Measurements from ENCODE around the gene GTF2H1. TPM values are rescaled to one million over a fixed set of nuclear protein-coding genes. Genes with fewer than 3 reads are reported as not detected.
"Not testable (repeated sequence)": the region's sequence is repeated elsewhere in the genome, so short reads cannot be mapped to it uniquely, and the experiment has no call there.

GTF2H1 gene
- total RNA-seq, 2 experiments from 2014 or later: 33.4 to 34.1 TPM

- H3K9me3 Mint-ChIP-seq; H3K4me1 Mint-ChIP-seq (ENCODE audit: low read depth); H3K27me3 Mint-ChIP-seq (ENCODE audit: low read depth); H3K27ac Mint-ChIP-seq; DNase-seq; H3K4me3 Mint-ChIP-seq: not testable (repeated sequence)
- intact Hi-C loops (cut with micrococcal nuclease): loop anchor here (1.0 kb wide), 1 partner anchor 11 kb away; no protein-coding TSS in a partner anchor
- peaks cover 36% of the 10 kb centered on the region for H3K36me3 Mint-ChIP-seq (ENCODE audit: low read depth)
- CTCF ChIA-PET: interaction anchor here (4.7 kb wide), 1 partner anchor 12 kb away, joined by 16 read pairs; the partner anchor contains the start of gene LDHA
Measured at GRCh38 chr11:18407400-18407799, 85.0 kb downstream of the GTF2H1 start.

GRCh38 chr11:18408558-18409291 is 86.4 kb downstream of the GTF2H1 start:
- Mint-ChIP-seq H3K27ac (no peak overlapping the region), H3K4me3 (no peak overlapping the region), H3K4me1 (ENCODE audit: low read depth) (peaks cover 2% of the 10 kb centered on the region), H3K36me3 (ENCODE audit: low read depth) (peaks cover 25% of the 10 kb centered on the region), H3K9me3 (no peaks in the 10 kb centered on the region), H3K27me3 (ENCODE audit: low read depth) (no peaks in the 10 kb centered on the region)
- CTCF ChIA-PET: interaction anchor here (1.3 to 4.7 kb wide), 2 partner anchors 13 to 165 kb away, joined by 3 to 16 read pairs; partner anchors contain the start of gene LDHA
- no peak for DNase-seq
- intact Hi-C loops (cut with micrococcal nuclease): no loop called here

GRCh38 chr11:18416459-18416858 is 94.1 kb downstream of the GTF2H1 start:
- H3K27ac Mint-ChIP-seq: no peak overlapping the region
- CTCF ChIA-PET: interaction anchor here (0.7 kb wide), 1 partner anchor 74 kb away, joined by 3 read pairs; no protein-coding TSS in a partner anchor
- H3K27me3 Mint-ChIP-seq (ENCODE audit: low read depth): no peaks in the 10 kb centered on the region
- no peaks in the 10 kb centered on the region for H3K9me3 Mint-ChIP-seq
- intact Hi-C loops (cut with micrococcal nuclease): no loop called here
- no peak for DNase-seq
- H3K4me3 Mint-ChIP-seq: no peak overlapping the region
- H3K4me1 Mint-ChIP-seq (ENCODE audit: low read depth): peaks cover 10% of the 10 kb centered on the region
- H3K36me3 Mint-ChIP-seq (ENCODE audit: low read depth): no peaks in the 10 kb centered on the region

Small RNA genes lying within 50 kb of the gene (microRNA-seq; reads per million reads assigned to microRNA genes)
- gene MIR3159 (ENCODE audit: borderline microRNAs expressed, borderline replicate concordance): 3.8 reads per million

Other genes starting within 250 kb of the GTF2H1 start
- 10 to 100 TPM; 36.4 to 37.0 TPM for gene SAAL1, start 216.5 kb upstream of the GTF2H1 start, total RNA-seq
- not detected for gene MRGPRX3, start 190.0 kb upstream of the GTF2H1 start, total RNA-seq
- gene MRGPRX4, start 149.7 kb upstream of the GTF2H1 start, total RNA-seq: not detected
- not detected for gene SAA4, start 85.8 kb upstream of the GTF2H1 start, total RNA-seq
- not detected for gene SAA2, start 73.9 kb upstream of the GTF2H1 start, total RNA-seq
- gene SAA1, start 56.3 kb upstream of the GTF2H1 start, total RNA-seq: not detected
- 10 to 100 TPM; 21.7 to 21.9 TPM for gene HPS5, start 427 bp upstream of the GTF2H1 start, total RNA-seq
- 1,000 to 10,000 TPM; 1,317 to 1,360 TPM for gene LDHA, start 72.0 kb downstream of the GTF2H1 start, total RNA-seq
- not detected for gene LDHC, start 89.8 kb downstream of the GTF2H1 start, total RNA-seq
- under 1 TPM; 0.12 to 0.19 TPM for gene LDHAL6A, start 133.3 kb downstream of the GTF2H1 start, total RNA-seq
- gene TSG101, start 204.4 kb downstream of the GTF2H1 start, total RNA-seq: 10 to 100 TPM; 33.2 to 40.5 TPM